HG03064 (cell line): ENCODE measurements around the gene GABRD.

Source experiments
- ATAC-seq: cut with Tn5 transposase; IDR thresholded peaks from one replicate; pipeline ENCODE4 v1.9.1; 2021; ENCODE audit warnings: low read depth; ENCODE audit not compliant: unreplicated experiment

Gene GABRD

GRCh38 chr1:1985375-1986050 is 33.6 kb upstream of the GABRD start:
- ATAC-seq, result no peak

GRCh38 chr1:1986451-1987141 is 32.5 kb upstream of the GABRD start:
- ATAC-seq, result no peak

GRCh38 chr1:1987142-1987510 is 32.0 kb upstream of the GABRD start:
- no peak for ATAC-seq

GRCh38 chr1:1988061-1988945 is 30.8 kb upstream of the GABRD start:
- no peak for ATAC-seq

- no peak for ATAC-seq
Measured at GRCh38 chr1:1989102-1989542, 30.0 kb upstream of the GABRD start.

- ATAC-seq, result no peak
Measured at GRCh38 chr1:1989789-1990188, 29.4 kb upstream of the GABRD start.

- no peak for ATAC-seq
Measured at GRCh38 chr1:1990222-1990621, 28.9 kb upstream of the GABRD start.

- no peak for ATAC-seq
Measured at GRCh38 chr1:1994536-1994935, 24.6 kb upstream of the GABRD start.

GRCh38 chr1:1996207-1996651 is 22.9 kb upstream of the GABRD start:
- ATAC-seq, result no peak

GRCh38 chr1:1997576-1997975 is 21.6 kb upstream of the GABRD start:
- no peak for ATAC-seq

- ATAC-seq, result no peak
Measured at GRCh38 chr1:2000432-2000831, 18.7 kb upstream of the GABRD start.

GRCh38 chr1:2000850-2001249 is 18.3 kb upstream of the GABRD start:
- no peak for ATAC-seq

GRCh38 chr1:2001773-2002411 is 17.3 kb upstream of the GABRD start:
- no peak for ATAC-seq

GRCh38 chr1:2003541-2004131 is 15.5 kb upstream of the GABRD start, which contains the start of gene CFAP74:
TSS of gene CFAP74 (minus strand) at chr1:2003786. CDS start at chr1:1990956, 12,830 bp downstream.
- no peak for ATAC-seq

- no peak for ATAC-seq
Measured at GRCh38 chr1:2004856-2005255, 14.3 kb upstream of the GABRD start.

GRCh38 chr1:2009101-2010053 is 9.8 kb upstream of the GABRD start:
- ATAC-seq, result no peak

GRCh38 chr1:2014181-2014580 is 5.0 kb upstream of the GABRD start:
- no peak for ATAC-seq

- ATAC-seq, result no peak
Measured at GRCh38 chr1:2014741-2015735, 4.1 kb upstream of the GABRD start.
